ENCODE data around the gene LRPAP1.

DNA sequence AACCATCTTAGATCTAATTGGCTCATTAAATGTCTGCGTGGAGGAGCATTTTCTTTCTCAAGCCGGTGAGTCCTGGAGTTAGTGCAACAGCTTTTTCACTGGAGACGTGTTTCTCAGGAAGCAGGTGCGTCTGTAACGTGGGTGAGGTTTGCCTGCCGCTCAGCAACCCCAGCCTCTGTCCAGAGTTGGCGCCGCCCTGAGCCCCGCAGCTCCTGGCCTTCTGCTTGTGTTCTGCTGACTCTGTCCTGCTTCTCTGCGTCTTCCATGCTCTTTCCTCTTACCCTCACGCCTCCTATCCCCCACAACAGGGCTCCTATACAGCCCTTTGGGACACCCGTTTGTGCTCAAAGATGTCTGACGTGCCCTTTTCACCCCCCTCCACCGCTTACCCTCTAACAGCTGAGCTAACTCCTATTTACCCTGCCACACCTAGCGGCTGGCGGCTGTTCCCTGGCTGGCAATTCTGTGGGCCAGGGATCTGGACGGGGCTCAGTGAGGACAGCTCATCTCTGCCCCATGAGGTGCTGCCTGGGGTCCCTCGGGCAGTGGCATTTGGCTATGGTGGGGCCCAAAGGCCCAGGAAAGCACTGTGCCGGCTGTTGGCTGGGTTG is 50.3 kb downstream of the LRPAP1 start:
- TF ChIP-seq, protein P1, sequence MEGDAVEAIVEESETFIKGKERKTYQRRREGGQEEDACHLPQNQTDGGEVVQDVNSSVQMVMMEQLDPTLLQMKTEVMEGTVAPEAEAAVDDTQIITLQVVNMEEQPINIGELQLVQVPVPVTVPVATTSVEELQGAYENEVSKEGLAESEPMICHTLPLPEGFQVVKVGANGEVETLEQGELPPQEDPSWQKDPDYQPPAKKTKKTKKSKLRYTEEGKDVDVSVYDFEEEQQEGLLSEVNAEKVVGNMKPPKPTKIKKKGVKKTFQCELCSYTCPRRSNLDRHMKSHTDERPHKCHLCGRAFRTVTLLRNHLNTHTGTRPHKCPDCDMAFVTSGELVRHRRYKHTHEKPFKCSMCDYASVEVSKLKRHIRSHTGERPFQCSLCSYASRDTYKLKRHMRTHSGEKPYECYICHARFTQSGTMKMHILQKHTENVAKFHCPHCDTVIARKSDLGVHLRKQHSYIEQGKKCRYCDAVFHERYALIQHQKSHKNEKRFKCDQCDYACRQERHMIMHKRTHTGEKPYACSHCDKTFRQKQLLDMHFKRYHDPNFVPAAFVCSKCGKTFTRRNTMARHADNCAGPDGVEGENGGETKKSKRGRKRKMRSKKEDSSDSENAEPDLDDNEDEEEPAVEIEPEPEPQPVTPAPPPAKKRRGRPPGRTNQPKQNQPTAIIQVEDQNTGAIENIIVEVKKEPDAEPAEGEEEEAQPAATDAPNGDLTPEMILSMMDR (IDR thresholded peaks at IDR 0.05): no peak
- TF ChIP-seq, protein P2, sequence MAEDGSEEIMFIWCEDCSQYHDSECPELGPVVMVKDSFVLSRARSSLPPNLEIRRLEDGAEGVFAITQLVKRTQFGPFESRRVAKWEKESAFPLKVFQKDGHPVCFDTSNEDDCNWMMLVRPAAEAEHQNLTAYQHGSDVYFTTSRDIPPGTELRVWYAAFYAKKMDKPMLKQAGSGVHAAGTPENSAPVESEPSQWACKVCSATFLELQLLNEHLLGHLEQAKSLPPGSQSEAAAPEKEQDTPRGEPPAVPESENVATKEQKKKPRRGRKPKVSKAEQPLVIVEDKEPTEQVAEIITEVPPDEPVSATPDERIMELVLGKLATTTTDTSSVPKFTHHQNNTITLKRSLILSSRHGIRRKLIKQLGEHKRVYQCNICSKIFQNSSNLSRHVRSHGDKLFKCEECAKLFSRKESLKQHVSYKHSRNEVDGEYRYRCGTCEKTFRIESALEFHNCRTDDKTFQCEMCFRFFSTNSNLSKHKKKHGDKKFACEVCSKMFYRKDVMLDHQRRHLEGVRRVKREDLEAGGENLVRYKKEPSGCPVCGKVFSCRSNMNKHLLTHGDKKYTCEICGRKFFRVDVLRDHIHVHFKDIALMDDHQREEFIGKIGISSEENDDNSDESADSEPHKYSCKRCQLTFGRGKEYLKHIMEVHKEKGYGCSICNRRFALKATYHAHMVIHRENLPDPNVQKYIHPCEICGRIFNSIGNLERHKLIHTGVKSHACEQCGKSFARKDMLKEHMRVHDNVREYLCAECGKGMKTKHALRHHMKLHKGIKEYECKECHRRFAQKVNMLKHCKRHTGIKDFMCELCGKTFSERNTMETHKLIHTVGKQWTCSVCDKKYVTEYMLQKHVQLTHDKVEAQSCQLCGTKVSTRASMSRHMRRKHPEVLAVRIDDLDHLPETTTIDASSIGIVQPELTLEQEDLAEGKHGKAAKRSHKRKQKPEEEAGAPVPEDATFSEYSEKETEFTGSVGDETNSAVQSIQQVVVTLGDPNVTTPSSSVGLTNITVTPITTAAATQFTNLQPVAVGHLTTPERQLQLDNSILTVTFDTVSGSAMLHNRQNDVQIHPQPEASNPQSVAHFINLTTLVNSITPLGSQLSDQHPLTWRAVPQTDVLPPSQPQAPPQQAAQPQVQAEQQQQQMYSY (CRISPR knock-in tag; IDR thresholded peaks at IDR 0.05): no peak
- TF ChIP-seq, protein P3, sequence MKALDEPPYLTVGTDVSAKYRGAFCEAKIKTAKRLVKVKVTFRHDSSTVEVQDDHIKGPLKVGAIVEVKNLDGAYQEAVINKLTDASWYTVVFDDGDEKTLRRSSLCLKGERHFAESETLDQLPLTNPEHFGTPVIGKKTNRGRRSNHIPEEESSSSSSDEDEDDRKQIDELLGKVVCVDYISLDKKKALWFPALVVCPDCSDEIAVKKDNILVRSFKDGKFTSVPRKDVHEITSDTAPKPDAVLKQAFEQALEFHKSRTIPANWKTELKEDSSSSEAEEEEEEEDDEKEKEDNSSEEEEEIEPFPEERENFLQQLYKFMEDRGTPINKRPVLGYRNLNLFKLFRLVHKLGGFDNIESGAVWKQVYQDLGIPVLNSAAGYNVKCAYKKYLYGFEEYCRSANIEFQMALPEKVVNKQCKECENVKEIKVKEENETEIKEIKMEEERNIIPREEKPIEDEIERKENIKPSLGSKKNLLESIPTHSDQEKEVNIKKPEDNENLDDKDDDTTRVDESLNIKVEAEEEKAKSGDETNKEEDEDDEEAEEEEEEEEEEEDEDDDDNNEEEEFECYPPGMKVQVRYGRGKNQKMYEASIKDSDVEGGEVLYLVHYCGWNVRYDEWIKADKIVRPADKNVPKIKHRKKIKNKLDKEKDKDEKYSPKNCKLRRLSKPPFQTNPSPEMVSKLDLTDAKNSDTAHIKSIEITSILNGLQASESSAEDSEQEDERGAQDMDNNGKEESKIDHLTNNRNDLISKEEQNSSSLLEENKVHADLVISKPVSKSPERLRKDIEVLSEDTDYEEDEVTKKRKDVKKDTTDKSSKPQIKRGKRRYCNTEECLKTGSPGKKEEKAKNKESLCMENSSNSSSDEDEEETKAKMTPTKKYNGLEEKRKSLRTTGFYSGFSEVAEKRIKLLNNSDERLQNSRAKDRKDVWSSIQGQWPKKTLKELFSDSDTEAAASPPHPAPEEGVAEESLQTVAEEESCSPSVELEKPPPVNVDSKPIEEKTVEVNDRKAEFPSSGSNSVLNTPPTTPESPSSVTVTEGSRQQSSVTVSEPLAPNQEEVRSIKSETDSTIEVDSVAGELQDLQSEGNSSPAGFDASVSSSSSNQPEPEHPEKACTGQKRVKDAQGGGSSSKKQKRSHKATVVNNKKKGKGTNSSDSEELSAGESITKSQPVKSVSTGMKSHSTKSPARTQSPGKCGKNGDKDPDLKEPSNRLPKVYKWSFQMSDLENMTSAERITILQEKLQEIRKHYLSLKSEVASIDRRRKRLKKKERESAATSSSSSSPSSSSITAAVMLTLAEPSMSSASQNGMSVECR (CRISPR knock-in tag; IDR thresholded peaks at IDR 0.05; ENCODE audit: borderline replicate concordance): no peak
- TF ChIP-seq, protein P4, sequence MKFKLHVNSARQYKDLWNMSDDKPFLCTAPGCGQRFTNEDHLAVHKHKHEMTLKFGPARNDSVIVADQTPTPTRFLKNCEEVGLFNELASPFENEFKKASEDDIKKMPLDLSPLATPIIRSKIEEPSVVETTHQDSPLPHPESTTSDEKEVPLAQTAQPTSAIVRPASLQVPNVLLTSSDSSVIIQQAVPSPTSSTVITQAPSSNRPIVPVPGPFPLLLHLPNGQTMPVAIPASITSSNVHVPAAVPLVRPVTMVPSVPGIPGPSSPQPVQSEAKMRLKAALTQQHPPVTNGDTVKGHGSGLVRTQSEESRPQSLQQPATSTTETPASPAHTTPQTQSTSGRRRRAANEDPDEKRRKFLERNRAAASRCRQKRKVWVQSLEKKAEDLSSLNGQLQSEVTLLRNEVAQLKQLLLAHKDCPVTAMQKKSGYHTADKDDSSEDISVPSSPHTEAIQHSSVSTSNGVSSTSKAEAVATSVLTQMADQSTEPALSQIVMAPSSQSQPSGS (CRISPR knock-in tag; IDR thresholded peaks at IDR 0.05; ENCODE audit: borderline replicate concordance, low read depth): no peak
- TF ChIP-seq FOXJ3 (CRISPR knock-in tag; IDR thresholded peaks at IDR 0.05; ENCODE audit: borderline replicate concordance): no peak
- no peak for TF ChIP-seq SMAD3 (CRISPR knock-in tag; IDR thresholded peaks at IDR 0.05; ENCODE audit: borderline replicate concordance)
- TF ChIP-seq CREB1 (CRISPR knock-in tag; IDR thresholded peaks at IDR 0.05): no peak
